HepG2 (cell line): ENCODE data around the gene ZFP69. TPM values are rescaled to one million over a fixed set of nuclear protein-coding genes. Genes with fewer than 3 reads are reported as not detected.

Experiments used
- ATF7 ChIP-seq, 2 experiments: fragments of 450-650 bp in 1 of 2; sonication (generic) in 1 of 2; formaldehyde crosslinking in 1 of 2; IDR thresholded peaks; 2 replicates each; pipeline versions ENCODE4 v1.4.0 to v1.6.1; 2016 to 2020; ENCODE audit warnings: antibody characterized with exemption in 1 of 2, mild to moderate bottlenecking in 1 of 2, missing genetic modification reagents in 1 of 2
- BRD4 ChIP-seq: sonication (generic); formaldehyde crosslinking; IDR thresholded peaks from 2 replicates; pipeline ENCODE4 v1.4.0; 2020; ENCODE audit warnings: missing genetic modification reagents
- FOXM1 ChIP-seq: sonication (generic); formaldehyde crosslinking; IDR thresholded peaks from 2 replicates; pipeline ENCODE4 v1.5.0; 2020; ENCODE audit warnings: missing genetic modification reagents
- HIVEP1 ChIP-seq: sonication (generic); formaldehyde crosslinking; IDR thresholded peaks from 2 replicates; pipeline ENCODE4 v1.4.0; 2020; ENCODE audit warnings: mild to moderate bottlenecking, missing genetic modification reagents
- IKZF4 ChIP-seq: sonication (generic); formaldehyde crosslinking; IDR thresholded peaks from 2 replicates; pipeline ENCODE4 v1.5.1; 2020; ENCODE audit warnings: borderline replicate concordance, mild to moderate bottlenecking, low read depth, missing genetic modification reagents; ENCODE audit errors: not compliant biosample characterization
- KDM5B ChIP-seq: sonication (generic); formaldehyde crosslinking; IDR thresholded peaks from 2 replicates; pipeline ENCODE4 v1.4.0; 2020; ENCODE audit warnings: missing genetic modification reagents, mild to moderate bottlenecking, borderline replicate concordance
- KMT2B ChIP-seq: IDR thresholded peaks from 2 replicates; pipeline ENCODE4 v1.6.1; 2016; ENCODE audit warnings: missing genetic modification reagents, missing compliant biosample characterization
- MTERF4 ChIP-seq: sonication (generic); formaldehyde crosslinking; IDR thresholded peaks from 2 replicates; pipeline ENCODE4 v1.8.0; 2023; ENCODE audit warnings: mild to moderate bottlenecking, missing genetic modification reagents
- NCOA2 ChIP-seq: sonication (generic); formaldehyde crosslinking; IDR thresholded peaks from 2 replicates; pipeline ENCODE4 v1.8.0; 2022; ENCODE audit warnings: inconsistent platforms
- NR2C2 ChIP-seq: sonication (generic); formaldehyde crosslinking; IDR thresholded peaks from 2 replicates; pipeline ENCODE4 v1.4.0; 2020; ENCODE audit warnings: missing genetic modification reagents, mild to moderate bottlenecking, moderate library complexity, borderline replicate concordance
- NR2F1 ChIP-seq, 2 experiments: fragments of 450-650 bp in 1 of 2; formaldehyde crosslinking in 1 of 2; IDR thresholded peaks; 2 replicates each; pipeline versions ENCODE4 v1.5.0 to v1.6.1; 2016 to 2020; ENCODE audit warnings: mild to moderate bottlenecking in 1 of 2, missing compliant biosample characterization in 1 of 2, missing genetic modification reagents in 1 of 2, moderate library complexity in 1 of 2
- PCBP2 ChIP-seq: fragments of 200-400 bp; formaldehyde crosslinking; optimal IDR thresholded peaks from 2 replicates; pipeline ENCODE3; 2018; ENCODE audit warnings: low read length, low read depth; ENCODE audit not compliant: poor library complexity, severe bottlenecking
- SOX5 ChIP-seq: IDR thresholded peaks from 2 replicates; pipeline ENCODE4 v1.6.1; 2016; ENCODE audit warnings: borderline replicate concordance
- TAF1 ChIP-seq: sonication (generic); formaldehyde crosslinking; IDR thresholded peaks from 2 replicates; pipeline ENCODE4 v1.4.0; 2020; ENCODE audit warnings: missing genetic modification reagents
- WIZ ChIP-seq: sonication (generic); formaldehyde crosslinking; IDR thresholded peaks from 2 replicates; pipeline ENCODE4 v1.5.1; 2020; ENCODE audit warnings: mild to moderate bottlenecking, missing genetic modification reagents
- ZBTB10 ChIP-seq: sonication (generic); formaldehyde crosslinking; IDR thresholded peaks from 2 replicates; pipeline ENCODE4 v1.4.0; 2020; ENCODE audit warnings: missing genetic modification reagents, borderline replicate concordance
- ZBTB26 ChIP-seq: IDR thresholded peaks from 2 replicates; pipeline ENCODE4 v1.6.1; 2016; ENCODE audit warnings: missing compliant biosample characterization, missing genetic modification reagents, borderline replicate concordance
- ZNF569 ChIP-seq: sonication (generic); formaldehyde crosslinking; IDR thresholded peaks from 2 replicates; pipeline ENCODE4 v1.5.0; 2020; ENCODE audit warnings: mild to moderate bottlenecking, missing genetic modification reagents, moderate library complexity, borderline replicate concordance
- ZNF605 ChIP-seq: sonication (generic); formaldehyde crosslinking; IDR thresholded peaks from 2 replicates; pipeline ENCODE4 v1.8.0; 2022; ENCODE audit warnings: mild to moderate bottlenecking, missing genetic modification reagents
- ZNF782 ChIP-seq: sonication (generic); formaldehyde crosslinking; IDR thresholded peaks from 2 replicates; pipeline ENCODE4 v1.4.0; 2020; ENCODE audit warnings: missing genetic modification reagents, mild to moderate bottlenecking, borderline replicate concordance
- polyA plus RNA-seq, 8 experiments: library from polyadenylated mRNA; depleted of rRNA in 3 of 8; stranded (reverse) in 7 of 8; unstranded in 1 of 8; fragments of >200 nt; fragmentation: Illumina TruSeq in 4 of 8; extraction: Trizol in 4 of 8; gene quantifications; 2 replicates each; pipeline versions ENCODE4 v1.2.1 to v1.2.3, GENCODE V29; 2011 to 2016; ENCODE audit warnings: low read depth in 4 of 8, missing spikeins in 1 of 8, mixed read lengths in 1 of 8; ENCODE audit not compliant: insufficient read depth in 1 of 8
- total RNA-seq, 5 experiments: library from RNA; depleted of rRNA; stranded (reverse); fragments of >200 nt; fragmentation: Illumina TruSeq; extraction: Trizol; gene quantifications; 2 replicates each; pipeline ENCODE4 v1.2.3, GENCODE V29; 2016; ENCODE audit warnings: low read depth in 1 of 5
- TF ChIP-seq, protein P1 (sequence below): sonication (generic); formaldehyde crosslinking; IDR thresholded peaks from 2 replicates; pipeline ENCODE4 v1.9.0; 2021; ENCODE audit warnings: missing genetic modification reagents, mild to moderate bottlenecking, borderline replicate concordance

The ZFP69 gene
- total and polyA plus RNA-seq, 2 of the 13 experiments (the other 11 are each of a cell fraction or from before 2014, with no cell fraction given): 2.6 to 5.6 TPM

DNA sequence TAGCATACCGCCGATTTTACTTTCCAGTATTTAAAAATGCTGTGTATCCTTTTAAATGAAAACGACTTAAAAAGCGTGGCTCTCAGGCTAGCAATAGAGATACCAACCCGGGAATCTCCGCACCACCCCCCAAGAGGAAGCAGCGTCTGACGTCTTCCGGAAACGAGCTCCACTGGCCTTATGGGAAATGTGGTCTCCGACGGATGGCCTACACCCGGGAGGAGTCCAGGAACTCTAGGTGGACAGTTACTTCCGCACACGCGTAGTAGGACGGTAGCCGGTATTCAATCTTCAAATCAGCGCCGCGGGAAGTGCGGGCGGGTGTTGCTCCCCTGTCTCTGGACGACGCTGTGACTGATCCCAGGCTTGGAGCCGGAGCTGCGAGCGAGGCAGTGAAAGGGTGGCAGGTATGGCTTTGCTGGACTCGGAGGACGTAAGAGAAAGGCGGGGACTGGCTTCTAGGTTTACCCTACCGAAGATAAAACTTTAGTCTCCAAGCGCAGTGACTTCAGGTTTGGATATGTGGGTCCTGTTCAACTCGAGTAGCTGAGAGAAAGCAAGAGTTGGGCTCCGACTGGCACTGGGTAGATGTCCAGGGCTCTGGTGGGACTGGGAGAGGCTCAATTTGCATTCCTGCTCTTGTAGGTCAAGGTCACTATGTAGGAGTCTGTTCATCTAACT lies 54.4 kb downstream of the ZFP69 start, which contains the start of gene ZNF684 (continued):
- TF ChIP-seq ZBTB26 (no peak), ZNF782 (CRISPR knock-in tag) (no peak; the same call in 1 of the 2 replicates), MTERF4 (peak; percentile 59; the same call in 1 of the 2 replicates), NR2F1 (CRISPR knock-in tag; IDR thresholded peaks at IDR 0.05) (peak in 1 of 2 experiments; percentile 50; a peak in 1 of 4 replicates), FOXM1 (CRISPR knock-in tag) (no peak), SOX5 (CRISPR knock-in tag) (0 out of 2 replicates have a peak, but pooled peaks have one; percentile 6), KDM5B (peak; percentile 32; the same call in 1 of the 2 replicates), NCOA2 (CRISPR knock-in tag) (peak; percentile 33), TAF1 (CRISPR knock-in tag) (peak; percentile 70; the same call in 1 of the 2 replicates), PCBP2 (no peak), KMT2B (peak; percentile 70; the same call in 1 of the 2 replicates), ZNF605 (CRISPR knock-in tag) (peak; percentile 81), IKZF4 (no peak), HIVEP1 (peak; percentile 31; the same call in 1 of the 2 replicates), NR2C2 (0 out of 2 replicates have a peak, but pooled peaks have one; percentile 21), WIZ (CRISPR knock-in tag) (no peak), ZBTB10 (CRISPR knock-in tag) (no peak), ZNF569 (no peak), ATF7 (IDR thresholded peaks at IDR 0.05) (no peak), ATF7 (CRISPR knock-in tag; IDR thresholded peaks at IDR 0.05) (peak; percentile 59; the same call in 1 of the 2 replicates), BRD4 (no peak)
- TF ChIP-seq, protein P1, sequence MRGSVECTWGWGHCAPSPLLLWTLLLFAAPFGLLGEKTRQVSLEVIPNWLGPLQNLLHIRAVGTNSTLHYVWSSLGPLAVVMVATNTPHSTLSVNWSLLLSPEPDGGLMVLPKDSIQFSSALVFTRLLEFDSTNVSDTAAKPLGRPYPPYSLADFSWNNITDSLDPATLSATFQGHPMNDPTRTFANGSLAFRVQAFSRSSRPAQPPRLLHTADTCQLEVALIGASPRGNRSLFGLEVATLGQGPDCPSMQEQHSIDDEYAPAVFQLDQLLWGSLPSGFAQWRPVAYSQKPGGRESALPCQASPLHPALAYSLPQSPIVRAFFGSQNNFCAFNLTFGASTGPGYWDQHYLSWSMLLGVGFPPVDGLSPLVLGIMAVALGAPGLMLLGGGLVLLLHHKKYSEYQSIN (CRISPR knock-in tag): no peak
